ENCODE measurements around the gene LIPN. TPM values are rescaled to one million over a fixed set of nuclear protein-coding genes. Genes with fewer than 3 reads are reported as not detected.

The LIPN gene
- total and polyA plus RNA-seq, 2 of the 8 experiments (the other 6 are each of a cell fraction or from before 2014, with no cell fraction given), result not detected

GRCh38 chr10:88783724-88784123 lies 23.9 kb downstream of the LIPN start:
- H3K18ac ChIP-seq (ENCODE audit: extremely low read depth, low read length), result no peak overlapping the region
- POLR2A ChIA-PET (ENCODE audit: partially characterized antibody), result no interaction called here
- H2AK5ac ChIP-seq (ENCODE audit: low read depth, low read length), result no peak overlapping the region
- H2BK120ac ChIP-seq (replicated peaks; ENCODE audit: low read depth, low read length), result no peak overlapping the region
- no peaks in the 10 kb centered on the region for H4K20me1 ChIP-seq (replicated peaks in 1 of 2; ENCODE audit: control insufficient read depth in 1 of 2, insufficient read depth in 2 of 2, low read length in 2 of 2)
- no peak overlapping the region for H3K27ac ChIP-seq (ENCODE audit: low read depth, low read length)
- H2BK20ac ChIP-seq (ENCODE audit: low read length), result no peak overlapping the region
- H2BK12ac ChIP-seq (ENCODE audit: low read depth, low read length), result no peak overlapping the region
- H3K14ac ChIP-seq (ENCODE audit: insufficient read length), result no peak overlapping the region
- no peak overlapping the region for H4K8ac ChIP-seq (ENCODE audit: extremely low read depth, insufficient read depth, low read length)
- H3K9me3 ChIP-seq (ENCODE audit: insufficient read depth in 2 of 2, low read depth in 1 of 2, low read length in 1 of 2), result no peaks in the 10 kb centered on the region
- no peaks in the 10 kb centered on the region for H3K23me2 ChIP-seq (ENCODE audit: low read depth, low read length)
- H4K91ac ChIP-seq (replicated peaks; ENCODE audit: insufficient read length, low read length), result no peak overlapping the region
- no peaks in the 10 kb centered on the region; a peak in 1 of 7 replicates for H3K27me3 ChIP-seq (replicated peaks in 1 of 4; ENCODE audit: control insufficient read depth in 3 of 4, extremely low read depth in 1 of 4, insufficient read depth in 3 of 4, low read length in 3 of 4)
- no peak for FAIRE-seq
- WGBS, 2 experiments (ENCODE audit: extremely low coverage in 1 of 2, insufficient coverage in 1 of 2, insufficient read length in 1 of 2, insufficient replicate concordance in 2 of 2, low coverage in 1 of 2, low lambda C conversion rate in 2 of 2, missing lambda C conversion rate in 1 of 2), result 79% methylated on average over 3 of the region's 3 CpGs; no CpG with 5 or more reads in 1 of the 2 experiments
- H3K4me3 ChIP-seq (ENCODE audit: extremely low read depth in 1 of 4, insufficient read depth in 2 of 4, low read depth in 3 of 4, low read length in 4 of 4), result no peak overlapping the region
- no peaks in the 10 kb centered on the region; a peak in 1 of 8 replicates for H3K36me3 ChIP-seq (ENCODE audit: control insufficient read depth in 2 of 4, insufficient read depth in 4 of 4, low read length in 3 of 4)
- no peaks in the 10 kb centered on the region for H3K4me1 ChIP-seq (replicated peaks in 1 of 4; ENCODE audit: control insufficient read depth in 3 of 4, insufficient read depth in 4 of 4, low read length in 3 of 4)
- DNase-seq (ENCODE audit: low read depth in 1 of 2, low spot score in 2 of 2), result no peak
- CTCF ChIA-PET (ENCODE audit: partially characterized antibody), result no interaction called here
- H3K4me2 ChIP-seq (ENCODE audit: insufficient read depth in 1 of 2, low read depth in 2 of 2, low read length in 2 of 2), result no peak overlapping the region
- no peak overlapping the region for H2BK5ac ChIP-seq (ENCODE audit: low read depth, low read length)
- H3K79me2 ChIP-seq (ENCODE audit: control insufficient read depth in 1 of 2, insufficient read depth in 2 of 2, low read length in 2 of 2), result no peaks in the 10 kb centered on the region
- no peak overlapping the region for H2BK15ac ChIP-seq (ENCODE audit: low read length)
- H3K79me1 ChIP-seq (ENCODE audit: low read depth, low read length), result no peaks in the 10 kb centered on the region
- H4K5ac ChIP-seq (ENCODE audit: insufficient read length, low read depth, low read length), result no peak overlapping the region
- no peak overlapping the region for H3K23ac ChIP-seq (ENCODE audit: insufficient read length)
- no peak overlapping the region for H3K56ac ChIP-seq (replicated peaks; ENCODE audit: insufficient read length, low read depth, low read length)
- no peak overlapping the region for H2AFZ ChIP-seq (ENCODE audit: low read length)
- no peak overlapping the region for H3K9ac ChIP-seq (replicated peaks in 1 of 4; ENCODE audit: extremely low read depth in 1 of 4, low read depth in 3 of 4, low read length in 3 of 4)
- no peak overlapping the region for H3K4ac ChIP-seq (replicated peaks; ENCODE audit: insufficient read length, low read depth, low read length)
- TF ChIP-seq ASH2L (IDR thresholded peaks at IDR 0.05; ENCODE audit: low read length) (no peak), CHD1 (IDR thresholded peaks at IDR 0.05; ENCODE audit: low read depth, low read length) (no peak), SUZ12 (IDR thresholded peaks at IDR 0.05; ENCODE audit: low read length) (no peak), CHD2 (IDR thresholded peaks at IDR 0.05; ENCODE audit: low read length) (no peak), EP300 (IDR thresholded peaks at IDR 0.05; ENCODE audit: borderline replicate concordance in 1 of 2, low read depth in 2 of 2, low read length in 2 of 2) (no peak), CTBP2 (IDR thresholded peaks at IDR 0.05; ENCODE audit: borderline replicate concordance, insufficient read depth, insufficient read length, low read length) (no peak), E2F6 (IDR thresholded peaks at IDR 0.05) (no peak), GABPA (IDR thresholded peaks at IDR 0.05; ENCODE audit: borderline replicate concordance, insufficient read depth, low read length) (no peak), POU5F1 (IDR thresholded peaks at IDR 0.05; ENCODE audit: low read depth, low read length) (no peak), SAP30 (IDR thresholded peaks at IDR 0.05; ENCODE audit: insufficient read depth, insufficient replicate concordance, low read length) (no peak), CTCF (IDR thresholded peaks at IDR 0.05; ENCODE audit: control extremely low read depth in 1 of 3, insufficient read depth in 1 of 3, low read depth in 1 of 3, low read length in 3 of 3) (no peak)
